Measurements from ENCODE around the gene CA14. TPM values are rescaled to one million over a fixed set of nuclear protein-coding genes. Genes with fewer than 3 reads are reported as not detected.

The CA14 gene
- total RNA-seq, 1 donor from 2014 or later = not detected

DNA sequence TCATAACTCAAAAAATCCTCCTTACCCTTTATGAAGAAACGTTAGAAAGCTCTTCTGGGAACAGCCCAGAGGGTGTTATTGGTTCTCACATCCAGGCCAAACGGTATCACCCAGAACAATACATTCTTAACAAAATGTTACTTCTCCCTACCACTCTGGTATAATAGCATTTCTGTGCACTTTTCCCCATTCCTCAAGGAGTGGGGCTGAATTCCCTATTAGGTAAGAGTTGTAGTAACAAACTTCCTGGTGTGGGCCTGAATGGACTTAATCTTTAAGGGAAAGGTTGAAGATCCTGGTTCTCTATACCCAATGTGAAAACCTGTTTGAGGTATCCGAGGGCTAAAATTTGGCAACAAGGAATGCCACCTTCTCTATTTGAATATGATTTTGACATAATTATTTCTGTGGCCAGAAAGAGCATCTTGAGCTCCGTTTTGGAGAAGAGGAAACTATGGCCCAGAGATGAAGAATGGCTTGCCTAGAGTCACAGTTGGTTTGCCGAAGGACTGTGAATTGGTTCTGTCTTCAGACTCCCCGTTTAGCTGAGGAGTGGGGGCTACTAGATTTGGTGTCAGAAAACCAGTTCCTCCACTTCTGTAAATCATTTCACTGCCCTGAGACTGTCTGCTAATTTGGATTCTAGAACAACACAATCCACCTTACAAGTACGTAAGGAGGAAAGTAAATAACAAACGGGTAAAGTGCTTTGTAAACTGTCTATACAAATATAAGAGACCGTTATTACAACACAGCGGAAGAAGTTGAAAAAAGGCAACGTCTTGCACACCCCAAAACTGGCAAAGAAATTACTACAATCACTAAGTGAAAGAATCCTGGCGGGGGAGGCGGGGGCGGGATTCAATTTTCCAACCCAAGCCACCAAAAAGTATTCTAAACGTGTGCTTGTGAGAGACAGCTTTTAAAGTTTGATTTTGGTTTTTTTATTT is 23.9 kb upstream of the CA14 start:
- intact Hi-C loops (cut with micrococcal nuclease) = loop anchor here (1.0 to 10.0 kb wide), 3 partner anchors 73 to 741 kb away; partner anchors contain the start of gene CERS2
- Mint-ChIP-seq H3K36me3 (ENCODE audit: low read depth) (peaks cover 23% of the 10 kb centered on the region), H3K4me3 (no peak overlapping the region), H3K27ac (no peak overlapping the region), H3K4me1 (peaks cover 24% of the 10 kb centered on the region), H3K9me3 (no peaks in the 10 kb centered on the region), H3K27me3 (peaks cover 2% of the 10 kb centered on the region)
- POLR2A ChIA-PET = interaction anchor here (0.6 to 2.7 kb wide), 21 partner anchors 9 to 1166 kb away, joined by 3 to 28 read pairs (median 7); partner anchors contain the start of genes APH1A, CIART, PLEKHO1 and PRPF3
- CTCF ChIA-PET = interaction anchor here (1.0 to 1.5 kb wide), 2 partner anchors 47 to 48 kb away, joined by 3 to 5 read pairs; no protein-coding TSS in a partner anchor
- ATAC-seq (ENCODE audit: low read depth) (no peak), DNase-seq (no peak)
- TF ChIP-seq, protein P1, sequence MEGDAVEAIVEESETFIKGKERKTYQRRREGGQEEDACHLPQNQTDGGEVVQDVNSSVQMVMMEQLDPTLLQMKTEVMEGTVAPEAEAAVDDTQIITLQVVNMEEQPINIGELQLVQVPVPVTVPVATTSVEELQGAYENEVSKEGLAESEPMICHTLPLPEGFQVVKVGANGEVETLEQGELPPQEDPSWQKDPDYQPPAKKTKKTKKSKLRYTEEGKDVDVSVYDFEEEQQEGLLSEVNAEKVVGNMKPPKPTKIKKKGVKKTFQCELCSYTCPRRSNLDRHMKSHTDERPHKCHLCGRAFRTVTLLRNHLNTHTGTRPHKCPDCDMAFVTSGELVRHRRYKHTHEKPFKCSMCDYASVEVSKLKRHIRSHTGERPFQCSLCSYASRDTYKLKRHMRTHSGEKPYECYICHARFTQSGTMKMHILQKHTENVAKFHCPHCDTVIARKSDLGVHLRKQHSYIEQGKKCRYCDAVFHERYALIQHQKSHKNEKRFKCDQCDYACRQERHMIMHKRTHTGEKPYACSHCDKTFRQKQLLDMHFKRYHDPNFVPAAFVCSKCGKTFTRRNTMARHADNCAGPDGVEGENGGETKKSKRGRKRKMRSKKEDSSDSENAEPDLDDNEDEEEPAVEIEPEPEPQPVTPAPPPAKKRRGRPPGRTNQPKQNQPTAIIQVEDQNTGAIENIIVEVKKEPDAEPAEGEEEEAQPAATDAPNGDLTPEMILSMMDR (IDR thresholded peaks at IDR 0.05) = no peak

DNA sequence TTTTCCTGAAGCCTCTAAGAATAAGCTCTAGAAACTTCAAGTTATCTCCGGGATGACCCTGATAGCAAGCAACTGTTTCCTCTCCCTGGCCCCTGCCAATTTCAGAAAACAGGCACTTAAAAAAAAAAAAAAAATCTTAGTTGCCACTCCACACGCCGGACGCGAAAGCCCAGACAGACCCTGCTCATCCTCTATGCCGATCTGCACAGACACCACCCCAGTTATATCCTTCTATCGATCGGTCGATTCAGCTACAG is 23.3 kb upstream of the CA14 start:
- no peak overlapping the region for H3K27ac Mint-ChIP-seq
- POLR2A ChIA-PET = interaction anchor here (0.6 to 2.7 kb wide), 17 partner anchors 9 to 1165 kb away, joined by 3 to 28 read pairs (median 5); partner anchors contain the start of genes APH1A, CIART, PLEKHO1 and PRPF3
- DNase-seq (no peak), ATAC-seq (ENCODE audit: low read depth) (no peak)
- H3K4me1 Mint-ChIP-seq = peaks cover 22% of the 10 kb centered on the region
- intact Hi-C loops (cut with micrococcal nuclease) = loop anchor here (1.0 to 10.0 kb wide), 3 partner anchors 73 to 741 kb away; partner anchors contain the start of gene CERS2
- TF ChIP-seq, protein P1 (IDR thresholded peaks at IDR 0.05) = no peak
- peaks cover 18% of the 10 kb centered on the region for H3K36me3 Mint-ChIP-seq (ENCODE audit: low read depth)
- H3K4me3 Mint-ChIP-seq = no peak overlapping the region
- no peaks in the 10 kb centered on the region for H3K9me3 Mint-ChIP-seq
- CTCF ChIA-PET = interaction anchor here (1.0 to 1.5 kb wide), 2 partner anchors 47 kb away, joined by 3 to 5 read pairs; no protein-coding TSS in a partner anchor
- peaks cover 2% of the 10 kb centered on the region for H3K27me3 Mint-ChIP-seq

DNA sequence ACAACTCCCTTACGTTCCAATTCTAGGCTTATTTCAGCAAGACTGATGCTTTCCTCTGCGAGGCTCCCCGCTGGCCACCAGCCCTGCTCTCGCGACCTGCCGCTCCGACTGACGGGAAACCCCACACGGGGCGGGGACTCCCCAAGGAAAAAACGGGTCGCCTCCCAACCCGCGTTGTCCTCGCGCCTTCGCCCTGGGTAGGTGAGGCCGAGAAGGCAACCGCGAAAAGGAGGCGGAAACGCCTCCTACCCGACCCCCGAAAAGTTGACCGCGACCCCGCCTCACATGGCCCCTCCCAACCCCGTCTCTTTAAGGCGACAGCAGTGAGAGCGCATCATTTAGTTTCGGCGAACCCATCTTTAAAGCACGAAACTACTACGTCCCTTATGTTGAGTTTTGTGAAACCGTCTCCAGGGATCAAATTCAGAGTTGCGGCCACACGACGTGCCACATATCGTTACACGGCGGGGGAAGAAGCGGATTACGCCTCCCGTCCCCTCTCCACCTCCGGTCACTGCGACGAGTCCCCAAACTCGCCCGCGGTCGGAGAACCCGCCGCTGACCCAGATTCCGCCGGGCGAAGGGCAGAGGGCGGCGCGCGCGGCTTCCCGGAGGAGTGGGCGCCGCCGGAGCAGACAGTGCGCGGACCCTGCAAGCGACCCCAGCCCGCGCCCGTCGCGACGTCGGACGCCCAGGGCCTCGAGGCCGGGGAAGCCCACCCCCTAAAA is 22.8 kb upstream of the CA14 start:
- CTCF ChIA-PET = interaction anchor here (1.0 to 1.5 kb wide), 2 partner anchors 47 to 48 kb away, joined by 3 to 5 read pairs; no protein-coding TSS in a partner anchor
- peaks cover 17% of the 10 kb centered on the region for H3K36me3 Mint-ChIP-seq (ENCODE audit: low read depth)
- no peak overlapping the region for H3K4me3 Mint-ChIP-seq
- ATAC-seq (ENCODE audit: low read depth) (peak; percentile 51), DNase-seq (peak; percentile 84)
- intact Hi-C loops (cut with micrococcal nuclease) = loop anchor here (1.0 to 10.0 kb wide), 3 partner anchors 74 to 740 kb away; partner anchors contain the start of gene CERS2
- POLR2A ChIA-PET = interaction anchor here (0.8 to 2.7 kb wide), 17 partner anchors 9 to 349 kb away, joined by 3 to 28 read pairs (median 7); partner anchors contain the start of genes CIART, PLEKHO1, PRPF3 and RPRD2
- peaks cover 2% of the 10 kb centered on the region for H3K27me3 Mint-ChIP-seq
- no peak overlapping the region for H3K27ac Mint-ChIP-seq
- TF ChIP-seq, protein P1 (IDR thresholded peaks at IDR 0.05) = no peak
- peaks cover 22% of the 10 kb centered on the region for H3K4me1 Mint-ChIP-seq
- no peaks in the 10 kb centered on the region for H3K9me3 Mint-ChIP-seq

DNA sequence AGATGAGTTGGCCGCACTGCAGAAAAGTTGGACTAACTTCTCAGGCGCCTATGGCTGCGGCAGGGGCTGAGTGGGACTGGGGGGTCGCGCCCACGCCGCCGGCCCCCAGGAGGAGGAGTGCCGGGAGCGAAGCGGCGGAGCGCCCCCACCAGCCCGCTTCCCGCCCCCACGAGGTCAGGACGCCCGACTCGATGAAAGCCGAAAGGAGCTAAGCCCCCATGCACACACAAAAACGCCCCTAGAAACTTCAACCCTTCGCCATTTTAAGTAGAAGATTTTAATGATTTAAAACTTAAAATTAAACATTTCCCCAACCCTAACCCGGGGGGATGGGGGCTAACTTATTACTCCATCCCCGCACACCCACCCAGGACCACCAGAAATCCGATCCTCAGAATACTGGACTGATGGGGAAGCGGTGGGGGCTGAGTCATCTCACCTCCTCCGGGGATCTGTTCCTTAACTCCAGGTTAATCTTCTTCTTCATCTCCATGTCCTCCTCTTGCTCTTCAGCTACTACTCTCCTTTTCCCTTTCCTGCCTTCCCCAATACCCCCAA is 22.2 kb upstream of the CA14 start:
- CTCF ChIA-PET = interaction anchor here (1.1 kb wide), 1 partner anchor 12 kb away, joined by 3 read pairs; no protein-coding TSS in a partner anchor
- intact Hi-C loops (cut with micrococcal nuclease) = loop anchor here (2.0 to 10.0 kb wide), 2 partner anchors 75 to 739 kb away; partner anchors contain the start of gene CERS2
- Mint-ChIP-seq H3K27me3 (peaks cover 2% of the 10 kb centered on the region), H3K27ac (no peak overlapping the region), H3K4me3 (no peak overlapping the region), H3K9me3 (no peaks in the 10 kb centered on the region), H3K36me3 (ENCODE audit: low read depth) (peaks cover 12% of the 10 kb centered on the region), H3K4me1 (peaks cover 22% of the 10 kb centered on the region)
- TF ChIP-seq, protein P1 (IDR thresholded peaks at IDR 0.05) = no peak
- DNase-seq (no peak), ATAC-seq (ENCODE audit: low read depth) (no peak)
- POLR2A ChIA-PET = interaction anchor here (0.6 to 1.5 kb wide), 16 partner anchors 10 to 1304 kb away, joined by 3 to 23 read pairs (median 4); partner anchors contain the start of genes APH1A, RPRD2, TARS2 and VPS45

Data from activated B cell treated with CpG ODN at 0.5 μM for 24 hours (primary cell).